HL-60 (cell line): ENCODE results near the gene UXT.

Experiments used
- DNase-seq, 2 experiments: peaks; one replicate each; pipeline ENCODE4 v3.0.0-alpha.2; 2010 to 2020; ENCODE audit warnings: low read depth in 1 of 2, low spot score in 1 of 2
- H3K27ac ChIP-seq: fragments of 250-450 bp; sonication (Bioruptor Pico); replicated peaks from 2 replicates; pipeline ENCODE4 v1.5.1; 2020; ENCODE audit warnings: mild to moderate bottlenecking, moderate library complexity
- H3K27me3 ChIP-seq: fragments of 250-450 bp; sonication (Bioruptor Pico); 2 replicates; pipeline ENCODE4 v1.5.1; 2021; ENCODE audit warnings: mild to moderate bottlenecking, moderate library complexity; ENCODE audit not compliant: insufficient read depth, poor library complexity, severe bottlenecking
- H3K4me3 ChIP-seq: replicated peaks from 2 replicates; pipeline ENCODE4 v1.5.1; 2011; ENCODE audit warnings: mild to moderate bottlenecking, control low read depth, low read length; ENCODE audit not compliant: insufficient read depth
- GABPA ChIP-seq: IDR thresholded peaks from 2 replicates; pipeline ENCODE4 v1.6.1; 2012; ENCODE audit warnings: low read depth
- POLR2AphosphoS5 ChIP-seq: IDR thresholded peaks from 2 replicates; pipeline ENCODE4 v1.6.1; 2012; ENCODE audit warnings: low read depth
- SPI1 ChIP-seq: IDR thresholded peaks from 2 replicates; pipeline ENCODE4 v1.6.1; 2012; ENCODE audit warnings: low read depth, mild to moderate bottlenecking, borderline replicate concordance
- TF ChIP-seq, protein P1 (sequence below): IDR thresholded peaks from one replicate; pipeline ENCODE4 v1.5.1; 2011; ENCODE audit warnings: low read length, control low read depth, inconsistent platforms; ENCODE audit not compliant: insufficient read depth
- TF ChIP-seq, protein P2 (sequence below): IDR thresholded peaks from 2 replicates; pipeline ENCODE4 v1.6.1; 2012; ENCODE audit warnings: low read depth; ENCODE audit not compliant: insufficient replicate concordance

The UXT gene

GRCh38 chrX:47620303-47620685 is 38.7 kb downstream of the UXT start:
- Histone ChIP-seq H3K4me3 (no peak overlapping the region), H3K27ac (no peak overlapping the region), H3K27me3 (no peaks in the 10 kb centered on the region)
- no peak for DNase-seq
- TF ChIP-seq GABPA = no peak
- TF ChIP-seq, protein P1, sequence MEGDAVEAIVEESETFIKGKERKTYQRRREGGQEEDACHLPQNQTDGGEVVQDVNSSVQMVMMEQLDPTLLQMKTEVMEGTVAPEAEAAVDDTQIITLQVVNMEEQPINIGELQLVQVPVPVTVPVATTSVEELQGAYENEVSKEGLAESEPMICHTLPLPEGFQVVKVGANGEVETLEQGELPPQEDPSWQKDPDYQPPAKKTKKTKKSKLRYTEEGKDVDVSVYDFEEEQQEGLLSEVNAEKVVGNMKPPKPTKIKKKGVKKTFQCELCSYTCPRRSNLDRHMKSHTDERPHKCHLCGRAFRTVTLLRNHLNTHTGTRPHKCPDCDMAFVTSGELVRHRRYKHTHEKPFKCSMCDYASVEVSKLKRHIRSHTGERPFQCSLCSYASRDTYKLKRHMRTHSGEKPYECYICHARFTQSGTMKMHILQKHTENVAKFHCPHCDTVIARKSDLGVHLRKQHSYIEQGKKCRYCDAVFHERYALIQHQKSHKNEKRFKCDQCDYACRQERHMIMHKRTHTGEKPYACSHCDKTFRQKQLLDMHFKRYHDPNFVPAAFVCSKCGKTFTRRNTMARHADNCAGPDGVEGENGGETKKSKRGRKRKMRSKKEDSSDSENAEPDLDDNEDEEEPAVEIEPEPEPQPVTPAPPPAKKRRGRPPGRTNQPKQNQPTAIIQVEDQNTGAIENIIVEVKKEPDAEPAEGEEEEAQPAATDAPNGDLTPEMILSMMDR = no peak
- TF ChIP-seq, protein P2, sequence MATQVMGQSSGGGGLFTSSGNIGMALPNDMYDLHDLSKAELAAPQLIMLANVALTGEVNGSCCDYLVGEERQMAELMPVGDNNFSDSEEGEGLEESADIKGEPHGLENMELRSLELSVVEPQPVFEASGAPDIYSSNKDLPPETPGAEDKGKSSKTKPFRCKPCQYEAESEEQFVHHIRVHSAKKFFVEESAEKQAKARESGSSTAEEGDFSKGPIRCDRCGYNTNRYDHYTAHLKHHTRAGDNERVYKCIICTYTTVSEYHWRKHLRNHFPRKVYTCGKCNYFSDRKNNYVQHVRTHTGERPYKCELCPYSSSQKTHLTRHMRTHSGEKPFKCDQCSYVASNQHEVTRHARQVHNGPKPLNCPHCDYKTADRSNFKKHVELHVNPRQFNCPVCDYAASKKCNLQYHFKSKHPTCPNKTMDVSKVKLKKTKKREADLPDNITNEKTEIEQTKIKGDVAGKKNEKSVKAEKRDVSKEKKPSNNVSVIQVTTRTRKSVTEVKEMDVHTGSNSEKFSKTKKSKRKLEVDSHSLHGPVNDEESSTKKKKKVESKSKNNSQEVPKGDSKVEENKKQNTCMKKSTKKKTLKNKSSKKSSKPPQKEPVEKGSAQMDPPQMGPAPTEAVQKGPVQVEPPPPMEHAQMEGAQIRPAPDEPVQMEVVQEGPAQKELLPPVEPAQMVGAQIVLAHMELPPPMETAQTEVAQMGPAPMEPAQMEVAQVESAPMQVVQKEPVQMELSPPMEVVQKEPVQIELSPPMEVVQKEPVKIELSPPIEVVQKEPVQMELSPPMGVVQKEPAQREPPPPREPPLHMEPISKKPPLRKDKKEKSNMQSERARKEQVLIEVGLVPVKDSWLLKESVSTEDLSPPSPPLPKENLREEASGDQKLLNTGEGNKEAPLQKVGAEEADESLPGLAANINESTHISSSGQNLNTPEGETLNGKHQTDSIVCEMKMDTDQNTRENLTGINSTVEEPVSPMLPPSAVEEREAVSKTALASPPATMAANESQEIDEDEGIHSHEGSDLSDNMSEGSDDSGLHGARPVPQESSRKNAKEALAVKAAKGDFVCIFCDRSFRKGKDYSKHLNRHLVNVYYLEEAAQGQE = no peak
- no peak for TF ChIP-seq SPI1
- no peak for TF ChIP-seq POLR2AphosphoS5

- H3K4me3 ChIP-seq = peak within 1 kb of the TSS; percentile 41
- no peaks in the 10 kb centered on the region for H3K27me3 ChIP-seq
- TF ChIP-seq, protein P2 = peak; percentile 97
- TF ChIP-seq SPI1 (no peak), POLR2AphosphoS5 (no peak), GABPA (no peak)
- TF ChIP-seq, protein P1 = no peak
- H3K27ac ChIP-seq = no peak within 1 kb of the TSS
- DNase-seq = peak; percentile 48 to 60
Observed at GRCh38 chrX:47619486-47620302, 39.3 kb downstream of the UXT start, which contains the start of gene SYN1. TSS of gene SYN1 (minus strand) at chrX:47619857. CDS start at chrX:47619728, 129 bp downstream.

DNA sequence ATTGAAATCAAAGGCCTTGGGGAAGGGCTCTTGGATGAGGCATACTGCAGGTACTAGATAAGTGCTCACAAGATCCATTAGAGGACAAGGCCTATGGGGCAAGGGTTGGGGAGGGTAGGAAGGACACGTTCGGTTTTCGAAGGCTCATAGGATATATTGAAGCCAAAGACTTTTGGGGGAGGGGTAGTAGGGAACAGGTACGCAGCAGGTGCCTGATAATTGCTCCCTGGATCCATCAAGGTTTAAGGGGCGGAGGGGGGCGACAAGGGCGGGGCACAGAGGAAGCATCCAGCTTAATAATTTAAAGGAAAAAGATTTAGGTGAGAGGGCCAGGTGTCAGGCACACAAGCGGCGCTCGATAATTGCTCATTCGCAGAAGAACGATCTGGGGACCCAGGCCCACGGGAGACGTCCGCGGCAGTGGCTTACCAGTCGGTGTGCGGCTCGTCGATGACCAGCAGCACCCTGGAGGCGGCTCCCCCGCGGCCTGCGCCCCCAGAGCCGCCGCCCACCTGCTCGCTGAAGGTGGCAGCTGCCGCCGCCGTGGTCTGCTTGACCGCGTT is 40.0 kb downstream of the UXT start:
- Histone ChIP-seq H3K27me3 (no peaks in the 10 kb centered on the region), H3K27ac (no peak overlapping the region), H3K4me3 (no peak overlapping the region)
- TF ChIP-seq SPI1 (no peak), POLR2AphosphoS5 (no peak), GABPA (no peak)
- TF ChIP-seq, protein P1 = no peak
- TF ChIP-seq, protein P2 = peak; percentile 58
- no peak for DNase-seq
